GM13976 (cell line): ENCODE measurements around the gene PIGC.

Experiments used
- DNase-seq: peaks from one replicate; pipeline ENCODE4 v3.0.0; 2012; ENCODE audit warnings: low spot score
- CTCF ChIP-seq: IDR thresholded peaks from 2 replicates; pipeline ENCODE4 v1.5.1; 2012; ENCODE audit warnings: borderline replicate concordance, mild to moderate bottlenecking; ENCODE audit not compliant: insufficient read depth; ENCODE audit errors: extremely low read depth, missing control alignments, control extremely low read depth
- in situ Hi-C: fragments of 300-500 bp; cut with MboI; formaldehyde crosslinking; loops from one replicate; pipeline ENCODE4 v1.12.0; 2022; ENCODE audit warnings: low sequenced_read_pairs, mixed read lengths, inconsistent platforms; ENCODE audit not compliant: unreplicated experiment

PIGC gene

GRCh38 chr1:172460887-172461315 is 17.0 kb upstream of the PIGC start:
- in situ Hi-C loops: no loop called here
- no peak for DNase-seq
- no peak for TF ChIP-seq CTCF

- in situ Hi-C loops: no loop called here
- TF ChIP-seq CTCF: no peak
- no peak for DNase-seq
These were observed 16.3 kb upstream of the PIGC start for GRCh38 chr1:172460177-172460576.

- in situ Hi-C loops: loop anchor here (10.0 kb wide), 1 partner anchor 247 kb away; no protein-coding TSS in a partner anchor
- no peak for DNase-seq
- TF ChIP-seq CTCF: no peak
These were observed 13.7 kb upstream of the PIGC start for GRCh38 chr1:172457479-172458130.

GRCh38 chr1:172456344-172456769 is 12.5 kb upstream of the PIGC start:
- no peak for DNase-seq
- in situ Hi-C loops: loop anchor here (10.0 kb wide), 1 partner anchor 248 kb away; no protein-coding TSS in a partner anchor
- no peak for TF ChIP-seq CTCF

- no peak for TF ChIP-seq CTCF
- DNase-seq: no peak
- in situ Hi-C loops: loop anchor here (10.0 kb wide), 1 partner anchor 249 kb away; no protein-coding TSS in a partner anchor
These were observed 11.6 kb upstream of the PIGC start for GRCh38 chr1:172455451-172455850.

- in situ Hi-C loops: loop anchor here (10.0 kb wide), 1 partner anchor 251 kb away; no protein-coding TSS in a partner anchor
- no peak for DNase-seq
- TF ChIP-seq CTCF: no peak
These were observed 9.7 kb upstream of the PIGC start for GRCh38 chr1:172453607-172454006.
